Islet of Langerhans (tissue), 1 donor: ENCODE data around the gene EPM2AIP1.
"Not testable (repeated sequence)": the region's sequence is repeated elsewhere in the genome, so short reads cannot be mapped to it uniquely, and the experiment has no call there.

Source experiments
- FAIRE-seq: peaks from one replicate; lab custom pipeline; 2011; peaks lifted over from hg19 to GRCh38; lab: Jason Lieb, UNC

Gene EPM2AIP1

DNA sequence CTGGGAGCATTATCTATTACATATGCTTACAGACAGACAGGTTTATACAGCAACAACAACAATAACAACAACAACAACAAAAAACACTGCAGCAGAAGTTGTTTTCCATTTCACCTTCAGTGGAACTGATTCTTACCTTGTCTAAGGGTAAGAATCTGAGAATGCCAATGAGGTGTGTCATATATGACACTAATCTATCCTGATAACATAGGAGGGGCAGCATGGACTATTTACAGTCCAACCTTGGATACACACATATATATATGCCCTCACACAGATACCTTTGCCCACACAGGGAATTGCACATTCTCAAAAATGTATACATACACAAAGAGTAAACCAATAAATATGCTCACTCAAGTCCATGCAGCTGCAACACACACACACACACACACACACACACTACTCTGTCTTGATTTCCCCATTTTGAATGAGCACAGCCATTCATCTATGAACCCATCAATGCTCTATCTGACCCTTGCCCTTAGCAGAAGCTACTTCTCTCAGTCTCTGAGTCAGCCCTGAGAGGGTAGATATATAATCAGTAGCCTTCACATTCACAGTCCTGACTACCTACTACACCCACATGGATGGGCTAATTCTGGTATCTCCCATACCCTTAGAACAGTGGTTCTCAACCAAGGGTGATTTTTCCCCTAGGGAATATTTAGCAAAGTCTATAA is 38.3 kb downstream of the EPM2AIP1 start:
- FAIRE-seq: no peak

DNA sequence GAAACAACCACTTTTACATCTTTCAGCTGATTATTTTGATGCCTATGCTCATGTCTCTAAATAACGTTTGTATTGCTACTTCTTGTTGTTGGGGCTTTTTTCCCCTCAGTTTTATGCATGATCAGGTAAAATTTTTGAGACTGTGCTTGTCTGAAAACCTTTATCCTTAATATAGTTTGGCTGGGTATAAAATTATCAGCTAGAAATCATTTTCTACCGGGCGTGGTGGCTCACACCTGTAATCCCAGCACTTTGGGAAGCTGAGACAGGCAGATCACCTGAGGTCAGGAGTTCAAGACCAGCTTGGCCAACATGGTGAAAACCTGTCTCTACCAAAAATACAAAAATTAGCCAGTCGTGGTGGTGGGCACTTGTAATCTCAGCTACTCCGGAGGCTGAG is 45.1 kb downstream of the EPM2AIP1 start:
- not testable (repeated sequence) for FAIRE-seq

DNA sequence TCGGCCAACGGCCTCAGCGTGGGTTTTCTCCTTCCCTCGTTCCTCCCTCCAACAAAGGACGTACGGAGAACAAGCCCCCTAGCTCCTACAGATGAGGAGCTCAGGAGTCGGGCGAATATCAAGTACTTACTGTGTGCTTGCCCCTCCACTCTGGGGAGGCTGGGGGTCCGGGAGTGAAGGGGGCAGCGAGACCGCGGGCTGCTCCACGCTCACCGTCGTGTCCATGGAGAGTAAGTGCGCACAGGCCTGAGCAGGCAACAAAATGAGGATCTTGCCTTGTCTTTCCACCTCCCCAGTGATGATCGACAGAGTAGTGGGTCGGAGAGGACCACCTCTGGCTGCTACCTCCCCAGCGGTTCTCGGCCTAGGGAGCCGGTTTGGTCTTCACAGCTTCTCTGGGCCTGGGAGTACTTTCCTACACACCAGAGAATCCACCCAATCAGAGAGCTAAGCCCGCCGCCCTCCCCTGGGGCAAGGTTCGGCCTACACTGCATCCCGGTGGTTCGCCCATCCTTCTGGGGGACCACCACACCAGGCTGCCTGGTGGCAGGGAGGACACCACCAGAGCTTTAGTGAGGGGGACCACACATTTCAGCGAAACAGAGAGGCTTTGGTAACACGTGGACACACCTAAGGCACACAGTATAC is 47.5 kb downstream of the EPM2AIP1 start:
- no peak for FAIRE-seq

DNA sequence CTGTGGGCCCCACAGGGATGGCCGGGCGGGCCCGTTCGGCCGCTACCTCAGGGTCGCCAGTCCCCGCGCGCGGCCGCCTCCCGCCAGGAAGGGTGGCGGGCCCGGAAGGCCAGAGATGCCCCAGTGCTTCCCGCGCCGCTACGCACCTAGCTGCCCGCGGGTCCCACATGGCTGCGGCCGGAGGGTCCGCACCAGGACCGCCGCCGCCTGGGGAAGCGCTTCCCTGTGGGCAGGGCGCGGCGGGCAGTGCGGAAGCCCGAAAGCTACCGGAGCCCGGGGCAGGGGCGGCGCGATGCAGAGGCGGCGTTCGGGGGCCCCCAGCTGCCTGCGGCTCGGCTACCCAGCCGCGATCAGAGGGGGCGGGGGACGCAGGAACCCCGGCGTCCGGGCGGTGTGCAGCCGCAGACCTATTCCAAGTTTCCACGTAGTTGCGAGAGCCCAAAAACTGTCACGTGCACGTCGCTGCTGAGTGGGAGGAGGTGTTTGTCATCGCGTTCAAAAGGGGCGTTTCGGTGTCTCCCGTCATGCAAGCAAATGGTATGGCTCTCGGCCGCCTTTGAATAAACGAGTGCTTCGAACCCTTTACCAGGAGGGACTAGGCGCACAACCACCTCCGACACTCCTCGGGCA is 48.2 kb downstream of the EPM2AIP1 start, which contains the start of gene TRANK1:
Gene TRANK1, minus strand, starts transcription at position 414 of the 630 bp plus-strand sequence. Its CDS starts 245 bp downstream, at position 169.
- no peak for FAIRE-seq

DNA sequence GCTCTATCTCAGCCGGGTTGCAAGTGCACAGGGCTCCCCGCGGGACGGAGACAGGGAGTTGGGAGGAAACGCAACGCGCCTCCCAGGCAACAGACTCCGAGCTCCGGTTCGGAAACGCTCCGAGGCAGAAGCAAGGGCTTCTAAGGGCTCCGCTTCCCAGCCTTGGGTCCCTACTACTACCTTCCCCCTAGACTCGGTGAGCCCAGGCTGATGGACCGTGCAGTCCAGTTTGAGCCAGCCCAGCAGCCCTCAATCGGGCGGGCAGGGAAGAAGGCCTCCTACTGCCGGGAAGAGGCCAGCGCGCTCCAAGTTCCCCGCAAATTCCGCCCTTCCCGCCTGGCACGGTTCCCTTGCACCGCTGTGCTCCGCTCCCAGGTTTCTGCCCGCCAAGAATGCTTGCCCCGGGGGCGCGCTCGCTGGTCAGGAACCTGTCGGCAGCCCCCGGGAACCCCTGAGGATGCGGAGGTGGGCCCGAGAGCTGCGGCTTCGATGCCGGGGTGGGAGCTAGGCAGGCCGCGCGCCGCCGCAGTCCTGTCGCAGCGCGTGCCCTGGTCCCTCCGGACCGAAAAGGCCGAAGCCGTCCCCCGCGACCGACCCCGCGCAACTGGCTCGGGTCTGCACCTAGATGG is 48.8 kb downstream of the EPM2AIP1 start:
- no peak for FAIRE-seq

DNA sequence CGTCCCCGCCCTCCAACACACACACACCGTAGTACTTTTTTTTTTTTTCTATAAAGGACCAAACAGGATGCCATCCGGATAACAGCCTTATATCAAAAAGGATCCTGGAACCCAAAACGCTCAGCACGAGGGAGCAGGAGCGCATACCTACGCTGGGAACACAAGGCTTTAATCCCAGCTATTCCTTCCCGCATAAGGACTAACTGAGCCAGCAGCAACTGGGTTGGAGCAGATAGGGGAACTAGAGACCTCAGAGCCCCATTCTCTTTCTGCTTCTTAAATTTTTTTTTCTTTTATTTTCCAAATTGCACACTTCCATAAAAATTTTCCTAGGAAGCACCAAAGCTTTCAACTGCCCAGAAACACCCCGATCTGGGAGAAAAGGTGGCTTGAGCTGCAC is 49.3 kb downstream of the EPM2AIP1 start:
- FAIRE-seq: no peak

DNA sequence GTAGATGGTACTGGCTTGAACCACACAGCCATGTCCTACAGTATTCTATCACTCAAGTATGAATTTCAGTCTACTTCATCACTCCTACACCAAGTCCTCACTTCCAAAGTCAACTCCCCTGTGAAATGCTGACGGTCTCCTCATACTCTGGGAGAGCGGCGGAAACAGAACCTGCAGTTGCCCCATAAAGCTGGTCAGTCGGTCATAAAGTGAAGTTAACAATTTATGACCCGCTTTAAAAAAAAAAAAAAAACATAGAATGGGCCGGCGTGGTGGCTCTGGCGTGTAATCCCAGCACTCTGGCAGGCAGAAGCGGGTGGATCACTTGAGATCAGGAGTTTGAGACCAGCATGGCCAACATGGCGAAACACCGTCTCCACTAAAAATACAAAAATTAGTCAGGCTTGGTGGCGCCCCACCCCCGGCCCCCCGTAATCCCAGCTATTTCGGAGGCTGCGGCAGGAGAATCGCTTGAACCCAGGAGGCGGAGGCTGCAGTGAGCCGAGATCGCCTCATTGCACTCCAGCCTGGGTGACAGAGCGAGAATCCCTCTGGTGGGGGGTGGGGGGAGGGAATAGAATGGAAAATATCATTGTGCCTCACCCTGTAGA is 50.2 kb downstream of the EPM2AIP1 start:
- no peak for FAIRE-seq

DNA sequence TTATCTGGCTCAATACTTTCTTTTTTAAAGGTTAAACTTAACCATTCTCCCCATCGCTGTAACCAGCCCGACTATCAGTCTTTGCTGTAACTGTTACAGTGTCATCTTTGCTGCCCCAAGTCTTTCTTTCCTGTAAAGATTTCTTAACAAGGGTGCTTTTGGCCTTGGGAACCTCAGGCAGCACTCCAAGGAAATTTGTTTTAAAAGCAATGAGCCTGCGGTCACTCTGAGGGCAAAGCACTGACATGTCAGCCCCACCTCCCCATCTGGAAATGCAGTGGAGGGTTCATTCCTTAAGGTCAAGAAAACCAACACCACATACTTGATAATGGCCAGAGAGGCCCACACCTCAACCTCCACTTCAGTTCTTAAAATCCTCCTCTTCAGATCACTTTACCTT is 51.3 kb downstream of the EPM2AIP1 start:
- FAIRE-seq: no peak

DNA sequence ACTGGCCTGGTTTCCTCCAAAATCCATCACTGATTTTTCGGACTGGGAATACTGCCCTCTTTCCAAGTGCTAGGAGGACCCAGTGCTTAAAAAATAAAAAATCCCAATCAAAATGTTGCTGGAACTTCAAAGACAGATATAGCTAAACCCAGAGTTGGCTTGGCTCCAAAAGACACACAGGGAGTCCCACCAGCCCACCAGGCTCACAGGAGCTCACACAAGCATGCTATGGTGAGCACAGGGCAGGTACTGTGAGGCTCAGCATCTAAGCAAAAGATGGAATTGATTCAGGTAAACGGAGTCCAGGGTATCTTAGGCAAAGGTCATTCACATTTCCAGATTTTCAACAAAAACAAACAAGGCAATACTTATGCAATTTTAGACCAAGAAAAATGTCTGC is 51.8 kb downstream of the EPM2AIP1 start:
- FAIRE-seq: no peak

DNA sequence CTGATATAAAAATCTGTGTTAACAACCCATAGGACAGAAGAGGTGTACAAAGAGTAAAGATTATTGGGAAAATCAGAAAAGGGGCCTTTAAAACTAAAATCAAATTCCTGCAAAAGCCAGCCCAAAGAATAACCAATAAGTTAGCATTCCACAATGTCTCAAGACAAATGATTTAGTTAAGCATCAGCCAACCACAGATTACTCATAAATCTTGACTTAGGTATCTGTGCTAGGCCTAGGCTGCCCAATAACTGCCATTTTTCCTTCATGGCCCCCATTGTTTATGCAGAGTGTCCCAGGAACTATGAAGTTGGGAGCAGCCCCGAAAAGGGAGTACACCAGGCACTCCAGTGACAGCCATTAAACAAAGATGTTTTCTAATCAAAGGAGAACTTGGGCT is 55.4 kb downstream of the EPM2AIP1 start:
- no peak for FAIRE-seq
